Colonic mucosa (tissue), 4 donors: ENCODE measurements around the gene CYP4F8. TPM values are rescaled to one million over a fixed set of nuclear protein-coding genes. Genes with fewer than 3 reads are reported as not detected.

Source experiments
- DNase-seq: peaks from one replicate; pipeline ENCODE4 v3.0.0-alpha.2; 2020
- H3K27ac ChIP-seq: fragments of 200-600 bp; one replicate; pipeline ENCODE4 v1.8.0; 2021
- H3K27me3 ChIP-seq: fragments of 200-600 bp; one replicate; pipeline ENCODE4 v1.8.0; 2021
- H3K36me3 ChIP-seq: fragments of 200-600 bp; one replicate; pipeline ENCODE4 v1.8.0; 2021
- H3K4me1 ChIP-seq: fragments of 200-600 bp; one replicate; pipeline ENCODE4 v1.8.0; 2021; ENCODE audit warnings: mild to moderate bottlenecking
- H3K4me3 ChIP-seq: fragments of 200-600 bp; one replicate; pipeline ENCODE4 v1.8.0; 2021
- H3K9ac ChIP-seq, 2 donors: one replicate each; pipeline ENCODE4 v1.7.0; 2013; ENCODE audit warnings: control low read depth in 2 of 2, low read depth in 2 of 2, low read length in 2 of 2
- H3K9me3 ChIP-seq: fragments of 200-600 bp; one replicate; pipeline ENCODE4 v1.8.0; 2021
- CTCF ChIP-seq: fragments of 200-600 bp; IDR thresholded peaks from one replicate; pipeline ENCODE4 v1.8.0; 2022; ENCODE audit warnings: antibody characterized with exemption, mild to moderate bottlenecking
- intact Hi-C: fragments of 100-400 bp; cut with DNase I; formaldehyde crosslinking; loops from one replicate; pipeline ENCODE4 v1.14.1; 2022
- total RNA-seq, 2 donors: library from RNA; stranded (reverse); fragmentation: NEBNext Ultra II Directional in 1 of 2; extraction: Animal tissue kit (Norgen Biotek cat#: 25700) in 1 of 2; gene quantifications; one replicate each; pipeline ENCODE4 v1.2.1, GENCODE V29; 2021
- donor health status: healthy.
- donor health status: DM: no; HTN: no; CAD: no.
- donor health status: DM: no; HTN: no; CAD: no.

Gene CYP4F8
- total RNA-seq, 2 donors from 2014 or later: not detected

DNA sequence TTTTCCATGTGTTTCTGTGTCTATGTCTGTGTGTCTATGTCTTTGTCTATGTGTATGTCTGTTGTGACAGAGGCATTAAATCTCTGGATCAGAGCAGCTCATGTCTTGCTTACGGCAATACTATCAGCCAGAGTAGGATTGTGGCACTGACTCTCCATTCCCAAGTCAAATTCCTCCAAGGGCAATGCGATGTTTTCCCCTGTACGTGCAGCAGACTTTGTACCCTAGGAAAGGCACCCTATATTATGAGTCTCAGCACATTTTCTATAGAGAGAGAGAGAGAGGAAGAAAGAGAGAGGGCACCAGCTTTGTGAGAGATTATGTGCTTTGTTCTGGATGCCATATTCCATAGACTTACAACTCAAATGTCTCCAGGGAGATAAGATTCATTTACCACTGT is 36.8 kb downstream of the CYP4F8 start:
- Histone ChIP-seq H3K4me1 (no peaks in the 10 kb centered on the region), H3K27ac (no peak overlapping the region), H3K9me3 (no peaks in the 10 kb centered on the region), H3K9ac (no peak overlapping the region), H3K4me3 (no peak overlapping the region), H3K27me3 (no peaks in the 10 kb centered on the region), H3K36me3 (no peaks in the 10 kb centered on the region)
- TF ChIP-seq CTCF: no peak
- no peak for DNase-seq
- intact Hi-C loops: no loop called here

- H3K27me3 ChIP-seq: no peaks in the 10 kb centered on the region
- TF ChIP-seq CTCF: no peak
- H3K4me3 ChIP-seq: no peak overlapping the region
- DNase-seq: no peak
- H3K9me3 ChIP-seq: no peaks in the 10 kb centered on the region
- H3K36me3 ChIP-seq: no peaks in the 10 kb centered on the region
- no peak overlapping the region for H3K27ac ChIP-seq
- H3K4me1 ChIP-seq: no peaks in the 10 kb centered on the region
- intact Hi-C loops: no loop called here
- H3K9ac ChIP-seq: no peak overlapping the region
Observed at GRCh38 chr19:15652559-15653278, 37.7 kb downstream of the CYP4F8 start.

DNA sequence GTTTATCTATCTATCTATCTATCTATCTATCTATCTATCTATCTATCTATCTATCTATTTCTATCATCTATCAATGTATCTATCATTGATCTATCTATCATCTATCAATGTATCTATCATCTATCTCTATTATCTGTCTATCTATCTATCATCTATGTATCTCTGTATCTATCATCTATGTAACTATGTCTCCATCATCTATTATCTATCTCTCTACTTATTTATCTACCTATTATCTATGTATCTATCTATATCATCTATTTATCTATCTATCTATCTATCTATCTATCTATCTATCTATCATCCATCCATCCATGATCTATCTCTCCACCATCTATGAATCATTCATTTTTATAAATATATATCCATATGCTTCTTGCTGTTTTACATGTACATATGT is 41.4 kb downstream of the CYP4F8 start:
- DNase-seq: no peak
- no peaks in the 10 kb centered on the region for H3K9me3 ChIP-seq
- H3K27me3 ChIP-seq: no peaks in the 10 kb centered on the region
- no peaks in the 10 kb centered on the region for H3K4me1 ChIP-seq
- no peak overlapping the region for H3K4me3 ChIP-seq
- no peaks in the 10 kb centered on the region for H3K36me3 ChIP-seq
- no peak overlapping the region for H3K9ac ChIP-seq
- no peak for TF ChIP-seq CTCF
- intact Hi-C loops: no loop called here
- no peak overlapping the region for H3K27ac ChIP-seq

DNA sequence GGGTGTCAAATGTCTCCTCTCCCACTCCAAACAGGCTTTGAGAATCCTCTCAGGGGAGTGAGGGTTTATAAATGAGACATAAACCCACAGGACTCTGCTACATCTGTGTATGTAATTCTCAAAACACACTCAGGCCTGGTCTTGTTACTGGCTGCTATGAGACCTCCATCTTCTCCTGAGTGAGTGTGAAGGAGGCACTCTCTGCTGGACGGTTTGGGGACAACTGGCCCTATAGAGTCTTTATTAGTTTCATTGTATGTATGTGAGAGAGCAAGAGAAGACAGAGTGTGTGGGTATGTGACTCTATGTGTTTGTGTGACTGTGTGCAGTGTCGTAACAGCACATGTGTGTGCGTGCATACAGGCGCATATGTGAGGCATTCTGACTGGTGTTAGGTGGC is 48.2 kb downstream of the CYP4F8 start:
- Histone ChIP-seq H3K9ac (no peak overlapping the region), H3K27ac (no peak overlapping the region), H3K27me3 (no peaks in the 10 kb centered on the region), H3K9me3 (no peaks in the 10 kb centered on the region), H3K4me1 (no peaks in the 10 kb centered on the region), H3K4me3 (no peak overlapping the region), H3K36me3 (no peaks in the 10 kb centered on the region)
- no peak for DNase-seq
- no peak for TF ChIP-seq CTCF
- intact Hi-C loops: no loop called here

DNA sequence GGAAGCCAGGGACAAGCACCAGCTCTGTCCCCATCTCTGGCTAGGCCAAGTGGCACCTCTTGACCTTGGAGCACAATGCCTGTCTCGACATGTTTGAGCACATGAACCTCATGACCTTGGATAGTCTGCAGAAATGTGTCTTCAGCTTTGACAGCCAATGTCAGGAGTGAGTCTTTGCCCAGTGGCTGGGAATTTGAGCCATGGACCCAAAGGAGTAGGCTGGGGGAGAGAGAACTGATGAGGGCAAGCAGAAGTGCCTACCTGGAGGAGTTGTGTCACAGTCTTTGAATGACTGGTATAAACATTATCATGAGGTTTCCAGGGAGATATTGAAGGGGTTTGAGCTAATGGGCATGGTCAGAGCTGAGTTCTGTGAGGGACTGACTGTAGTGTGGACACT is 51.2 kb downstream of the CYP4F8 start:
- H3K4me1 ChIP-seq: no peaks in the 10 kb centered on the region
- no peak overlapping the region for H3K4me3 ChIP-seq
- H3K36me3 ChIP-seq: no peaks in the 10 kb centered on the region
- no peak overlapping the region for H3K27ac ChIP-seq
- no peaks in the 10 kb centered on the region for H3K27me3 ChIP-seq
- intact Hi-C loops: no loop called here
- no peak for TF ChIP-seq CTCF
- no peaks in the 10 kb centered on the region for H3K9me3 ChIP-seq
- no peak overlapping the region for H3K9ac ChIP-seq
- no peak for DNase-seq
